GM19025 (cell line): ENCODE results near the gene NR4A3.
"Not testable (repeated sequence)": the region's sequence is repeated elsewhere in the genome, so short reads cannot be mapped to it uniquely, and the experiment has no call there.

ENCODE experiments used
- ATAC-seq: cut with Tn5 transposase; IDR thresholded peaks from one replicate; pipeline ENCODE4 v1.9.1; 2021; ENCODE audit warnings: mild to moderate bottlenecking, low read depth, moderate library complexity; ENCODE audit not compliant: unreplicated experiment

NR4A3 gene

DNA sequence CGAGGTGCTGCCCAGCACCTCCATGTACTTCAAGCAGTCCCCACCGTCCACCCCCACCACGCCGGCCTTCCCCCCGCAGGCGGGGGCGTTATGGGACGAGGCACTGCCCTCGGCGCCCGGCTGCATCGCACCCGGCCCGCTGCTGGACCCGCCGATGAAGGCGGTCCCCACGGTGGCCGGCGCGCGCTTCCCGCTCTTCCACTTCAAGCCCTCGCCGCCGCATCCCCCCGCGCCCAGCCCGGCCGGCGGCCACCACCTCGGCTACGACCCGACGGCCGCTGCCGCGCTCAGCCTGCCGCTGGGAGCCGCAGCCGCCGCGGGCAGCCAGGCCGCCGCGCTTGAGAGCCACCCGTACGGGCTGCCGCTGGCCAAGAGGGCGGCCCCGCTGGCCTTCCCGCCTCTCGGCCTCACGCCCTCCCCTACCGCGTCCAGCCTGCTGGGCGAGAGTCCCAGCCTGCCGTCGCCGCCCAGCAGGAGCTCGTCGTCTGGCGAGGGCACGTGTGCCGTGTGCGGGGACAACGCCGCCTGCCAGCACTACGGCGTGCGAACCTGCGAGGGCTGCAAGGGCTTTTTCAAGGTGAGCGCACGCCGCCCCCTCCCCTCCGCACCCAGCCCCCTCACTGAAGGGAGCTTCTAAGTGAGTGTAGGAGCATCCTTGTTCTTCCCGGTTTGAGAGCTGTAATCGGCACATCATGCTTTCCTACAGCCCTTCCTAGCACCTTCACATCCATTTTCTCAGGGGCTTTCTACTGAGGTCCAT is 6.9 kb downstream of the NR4A3 start:
- no peak for ATAC-seq

DNA sequence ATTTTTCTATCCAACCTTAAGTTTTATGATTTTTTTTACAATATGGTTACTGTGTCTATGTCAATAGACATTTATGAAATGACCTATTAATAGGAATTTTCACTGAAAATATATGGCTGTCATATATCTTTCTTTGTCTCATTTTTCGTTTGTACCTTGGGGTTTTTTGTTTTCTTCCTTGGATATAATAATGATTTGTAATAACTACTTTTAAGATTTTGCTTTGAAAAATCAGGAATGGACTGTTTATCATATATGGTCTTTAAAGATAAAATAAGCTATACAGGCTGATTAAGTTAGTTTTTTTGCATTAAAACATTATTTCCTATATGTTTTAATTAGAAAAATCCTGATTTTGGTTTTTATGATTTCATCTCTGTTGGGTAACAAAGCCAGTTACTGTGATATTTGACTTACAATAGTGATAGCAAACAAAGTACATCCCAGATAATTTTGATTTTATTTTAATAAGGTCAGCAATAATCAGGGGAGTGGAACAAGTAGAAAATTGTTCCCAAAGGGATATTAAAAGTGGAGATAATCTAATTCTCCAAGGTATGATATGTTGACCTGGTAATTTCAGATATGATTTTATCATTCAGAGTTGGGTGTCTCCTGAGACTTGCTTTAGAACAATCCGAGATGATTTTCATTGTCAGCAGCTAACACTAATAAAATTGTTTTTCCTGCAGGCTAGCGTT is 10.3 kb downstream of the NR4A3 start:
- ATAC-seq, result no peak

DNA sequence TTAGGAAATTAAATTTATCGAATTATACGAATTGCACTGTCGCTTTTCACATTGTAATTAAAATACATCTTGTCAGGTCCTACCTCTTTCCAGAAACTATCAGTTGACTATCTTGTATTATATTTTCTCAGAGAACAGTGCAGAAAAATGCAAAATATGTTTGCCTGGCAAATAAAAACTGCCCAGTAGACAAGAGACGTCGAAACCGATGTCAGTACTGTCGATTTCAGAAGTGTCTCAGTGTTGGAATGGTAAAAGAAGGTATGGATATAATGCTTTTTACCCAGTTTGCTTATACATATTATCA is 10.8 kb downstream of the NR4A3 start:
- ATAC-seq, result no peak

DNA sequence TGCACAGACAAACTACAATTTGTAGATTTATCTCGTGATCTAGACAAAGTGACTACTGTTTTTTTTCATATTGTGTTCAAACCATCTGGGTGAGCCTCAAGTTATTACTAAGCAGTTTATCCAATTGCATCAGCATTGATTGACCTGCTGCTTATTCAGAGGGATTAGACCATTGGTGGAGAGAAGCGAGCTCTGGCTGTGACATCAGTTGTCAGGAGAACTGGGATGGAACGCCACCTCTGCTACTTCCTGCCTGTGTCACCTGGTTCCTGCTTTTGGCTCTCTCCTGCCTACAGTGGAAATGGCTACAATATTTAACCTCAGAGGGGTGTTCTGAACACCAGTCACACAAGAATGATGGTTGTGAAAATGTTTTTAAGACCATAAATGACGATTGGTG is 12.1 kb downstream of the NR4A3 start:
- ATAC-seq, result no peak

DNA sequence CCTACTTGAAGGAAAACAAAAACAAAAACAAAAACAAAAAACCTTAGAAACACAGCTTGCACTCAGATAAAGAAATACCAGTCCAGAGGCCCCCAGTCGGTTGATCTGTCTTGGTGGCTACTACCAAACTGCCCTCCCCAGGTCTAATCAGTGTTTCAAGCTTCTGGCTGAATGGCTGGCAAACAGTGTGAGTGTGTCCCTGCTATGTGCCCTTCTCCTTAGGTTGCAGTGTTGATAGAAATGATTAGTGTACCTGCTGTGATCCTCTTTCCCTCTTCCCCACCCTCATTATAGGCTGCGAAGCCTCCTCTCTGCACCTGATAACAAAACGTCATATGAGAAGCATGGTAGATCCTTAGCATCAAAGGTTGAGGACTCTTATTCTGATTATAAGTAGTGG is 12.8 kb downstream of the NR4A3 start:
- ATAC-seq, result no peak

GRCh38 chr9:99835142-99835541 is 13.5 kb downstream of the NR4A3 start:
- ATAC-seq, result no peak

DNA sequence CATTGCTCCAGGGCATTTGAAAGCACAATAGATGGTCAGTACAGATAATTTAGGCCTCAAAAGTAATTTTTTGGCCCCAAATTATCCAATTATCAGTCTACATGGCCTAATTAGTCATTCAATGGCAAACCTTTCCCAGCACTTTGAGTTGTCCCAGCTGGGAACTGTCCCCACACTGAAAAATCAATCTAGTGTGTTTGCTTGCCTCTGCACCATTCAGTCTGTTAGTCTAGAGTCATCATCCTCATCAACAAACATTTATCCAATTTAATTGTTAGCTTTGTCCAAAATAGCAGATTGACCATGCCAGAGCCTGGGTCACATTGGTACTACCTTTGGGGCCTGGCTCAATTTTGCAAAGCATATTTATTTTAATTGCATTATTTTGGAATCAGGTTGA is 13.9 kb downstream of the NR4A3 start:
- no peak for ATAC-seq

- ATAC-seq, result no peak
These were observed 18.4 kb downstream of the NR4A3 start for GRCh38 chr9:99840072-99840471.

- ATAC-seq, result no peak
These were observed 23.4 kb downstream of the NR4A3 start for GRCh38 chr9:99845063-99845462.

- ATAC-seq, result no peak
These were observed 26.8 kb downstream of the NR4A3 start for GRCh38 chr9:99848447-99848846.

GRCh38 chr9:99850736-99851499 is 29.2 kb downstream of the NR4A3 start:
- ATAC-seq, result no peak

- peak; percentile 90 for ATAC-seq
These were observed 29.8 kb downstream of the NR4A3 start for GRCh38 chr9:99851500-99851822.

GRCh38 chr9:99852617-99853016 is 30.9 kb downstream of the NR4A3 start:
- ATAC-seq, result no peak

DNA sequence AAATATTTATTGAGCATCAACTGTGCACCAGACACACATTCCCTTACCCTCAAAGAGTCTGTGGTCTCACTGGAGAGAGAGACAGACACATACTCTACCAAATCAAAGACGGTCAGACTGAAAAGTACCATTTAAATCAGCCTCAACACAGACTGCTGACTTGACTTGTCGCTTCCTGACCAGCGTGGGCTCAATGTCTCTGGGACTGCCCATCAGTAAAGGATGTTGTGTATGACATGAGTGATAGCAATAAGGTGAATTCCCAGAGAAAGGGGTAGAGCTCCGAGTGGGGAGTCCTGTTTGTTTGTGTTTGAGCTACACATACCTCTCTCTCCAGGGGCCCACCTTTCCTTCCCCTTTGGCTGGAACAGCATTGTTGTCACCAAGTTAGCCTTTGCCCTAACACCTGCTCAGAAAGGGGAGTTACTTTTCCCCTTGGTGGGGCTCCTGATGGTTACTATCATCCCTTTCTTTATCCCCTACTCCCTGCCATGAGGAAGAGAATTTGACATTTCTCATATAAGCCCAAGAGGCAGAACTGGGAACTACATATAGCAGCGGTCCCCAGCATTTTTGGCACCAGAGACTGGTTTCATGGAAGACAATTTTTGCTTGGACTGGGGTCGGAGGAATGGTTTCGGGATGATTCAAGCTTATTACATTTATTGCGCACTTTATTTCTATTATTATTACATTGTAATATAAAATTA is 33.9 kb downstream of the NR4A3 start:
- ATAC-seq, result no peak

GRCh38 chr9:99857576-99857975 is 35.9 kb downstream of the NR4A3 start:
- not testable (repeated sequence) for ATAC-seq

GRCh38 chr9:99858087-99858486 is 36.4 kb downstream of the NR4A3 start:
- no peak for ATAC-seq

DNA sequence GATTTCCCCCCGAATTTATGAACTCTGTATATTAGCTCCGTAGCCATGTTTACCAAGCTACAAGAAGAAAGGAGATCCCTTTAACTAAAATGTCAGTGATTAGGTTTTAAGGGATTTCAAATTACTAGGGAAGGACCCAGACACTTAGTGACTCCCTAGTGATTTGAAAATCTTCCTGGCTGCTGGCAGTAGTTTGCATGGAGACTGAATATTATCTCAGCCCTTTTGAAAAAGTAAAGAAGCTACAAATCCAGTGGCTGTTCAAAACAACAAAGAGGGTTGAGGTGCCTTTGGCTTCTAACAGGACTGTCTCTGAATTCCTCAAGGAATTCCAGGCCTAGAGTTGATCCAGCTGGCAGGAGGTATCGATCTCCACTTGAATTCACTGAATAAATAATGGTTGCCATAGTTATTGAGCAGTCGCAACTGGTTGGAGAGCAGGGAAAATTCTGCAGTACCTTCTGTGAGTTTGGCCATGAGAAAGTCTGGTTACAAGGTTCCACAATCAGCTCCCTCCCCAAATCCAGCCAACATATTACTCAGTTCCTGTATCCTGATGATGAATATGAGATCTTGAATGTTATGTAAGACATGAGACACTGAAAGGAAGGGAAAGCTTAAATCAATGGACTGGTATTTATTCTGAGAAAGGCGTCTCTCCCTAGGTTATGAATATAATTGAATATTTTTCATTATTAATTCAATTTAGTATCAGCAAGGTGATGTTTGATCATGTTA is 37.7 kb downstream of the NR4A3 start:
- ATAC-seq, result no peak

DNA sequence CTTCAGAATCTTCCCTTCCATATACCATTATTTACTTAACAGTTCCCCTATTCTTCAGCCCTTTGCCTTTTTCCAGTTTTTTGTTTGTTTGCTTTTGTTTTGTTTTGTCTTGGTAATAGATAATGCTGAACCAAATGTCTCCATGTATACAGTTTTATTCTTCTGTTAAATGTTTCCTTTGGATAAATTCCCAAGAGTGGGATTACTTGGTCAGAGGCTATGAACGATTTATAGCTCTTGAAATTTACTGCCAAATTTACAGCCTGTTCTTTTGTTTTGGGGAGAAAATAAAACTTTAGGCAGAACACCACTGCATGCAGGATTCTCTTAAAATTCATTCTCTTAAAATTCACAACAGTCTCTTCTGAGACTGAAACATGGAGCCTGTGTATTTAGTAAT is 38.6 kb downstream of the NR4A3 start:
- ATAC-seq, result no peak

DNA sequence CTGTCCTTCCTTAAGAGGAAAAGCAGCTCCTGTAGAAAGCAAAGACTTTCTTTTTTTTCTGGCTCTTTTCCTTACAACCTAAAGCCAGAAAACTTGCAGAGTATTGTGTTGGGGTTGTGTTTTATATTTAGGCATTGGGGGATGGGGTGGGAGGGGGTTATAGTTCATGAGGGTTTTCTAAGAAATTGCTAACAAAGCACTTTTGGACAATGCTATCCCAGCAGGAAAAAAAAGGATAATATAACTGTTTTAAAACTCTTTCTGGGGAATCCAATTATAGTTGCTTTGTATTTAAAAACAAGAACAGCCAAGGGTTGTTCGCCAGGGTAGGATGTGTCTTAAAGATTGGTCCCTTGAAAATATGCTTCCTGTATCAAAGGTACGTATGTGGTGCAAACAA is 42.3 kb downstream of the NR4A3 start:
- no peak for ATAC-seq

- no peak for ATAC-seq
These were observed 44.7 kb downstream of the NR4A3 start for GRCh38 chr9:99866398-99866797.

DNA sequence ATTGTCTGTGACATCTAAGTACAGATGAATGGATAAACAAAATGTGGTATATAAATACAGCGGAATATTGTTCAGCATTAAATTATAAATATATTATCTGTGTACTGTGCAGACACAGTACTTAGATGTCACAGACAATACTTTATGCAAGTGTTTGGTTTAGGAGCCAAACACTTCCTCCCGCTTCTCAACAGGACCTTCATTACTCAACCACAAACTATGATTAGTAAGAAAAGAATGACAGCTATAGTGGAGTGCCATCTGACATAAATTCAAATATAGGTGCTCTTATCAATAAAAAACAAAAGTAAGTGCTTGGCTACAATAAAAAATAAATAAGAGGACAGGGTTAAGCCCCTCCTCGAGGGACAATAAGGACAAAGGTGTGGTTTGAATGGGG is 45.9 kb downstream of the NR4A3 start:
- no peak for ATAC-seq
